SK-N-MC (cell line): ENCODE measurements around the gene BICDL1.

Source experiments
- EZH2 ChIP-seq: fragments of 200-600 bp; sonication (generic); IDR thresholded peaks from one replicate; pipeline ENCODE4 v1.6.1; 2017; ENCODE audit warnings: antibody characterized with exemption
- POLR2AphosphoS5 ChIP-seq: IDR thresholded peaks from 2 replicates; pipeline ENCODE4 v1.6.1; 2012; ENCODE audit warnings: mild to moderate bottlenecking, low read depth, low read length, borderline replicate concordance

DNA sequence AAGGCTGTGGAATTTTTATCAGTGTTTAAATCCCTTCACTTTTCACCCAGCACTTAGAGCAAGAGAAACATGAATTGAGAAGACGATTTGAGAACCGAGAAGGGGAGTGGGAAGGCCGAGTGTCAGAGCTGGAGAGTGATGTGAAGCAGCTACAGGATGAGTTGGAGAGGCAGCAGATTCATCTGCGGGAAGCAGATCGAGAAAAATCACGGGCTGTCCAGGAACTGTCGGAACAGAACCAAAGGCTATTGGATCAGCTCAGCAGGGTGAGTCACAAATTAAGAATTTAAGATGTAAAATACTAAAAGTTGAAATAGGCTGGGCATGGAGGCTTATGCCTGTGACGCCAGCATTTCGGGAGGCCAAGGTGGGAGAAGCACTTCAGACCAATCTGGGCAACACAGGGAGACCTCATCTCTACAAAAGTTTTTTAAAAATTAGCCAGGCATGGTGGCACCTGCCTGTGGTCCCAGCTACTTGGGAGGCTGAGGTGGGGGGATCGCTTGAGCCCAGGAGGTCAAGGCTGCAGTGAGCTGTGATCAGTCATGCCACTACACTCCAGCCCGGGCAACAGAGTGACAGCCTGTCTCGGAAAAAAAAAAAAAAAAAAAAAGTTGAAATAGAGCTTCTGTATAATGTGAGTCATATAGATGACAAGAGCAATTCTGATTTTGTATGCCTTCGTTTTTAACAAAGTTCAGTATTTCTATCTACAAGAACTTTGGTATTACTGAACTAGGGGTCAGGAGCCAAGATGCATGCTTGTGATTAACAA is 9.6 kb downstream of the BICDL1 start:
- TF ChIP-seq EZH2 (no peak), POLR2AphosphoS5 (no peak)
